Measurements from ENCODE around the gene SLC25A25. TPM values are rescaled to one million over a fixed set of nuclear protein-coding genes. Genes with fewer than 3 reads are reported as not detected.

Gene SLC25A25
- total RNA-seq, 1 experiment from 2014 or later = 4.7 TPM

- no peak for DNase-seq (ENCODE audit: low spot score)
Observed at GRCh38 chr9:128096616-128097536, 28.8 kb downstream of the SLC25A25 start.

GRCh38 chr9:128097543-128098296, 29.7 kb downstream of the SLC25A25 start:
- DNase-seq (ENCODE audit: low spot score) = no peak

GRCh38 chr9:128098297-128099230, 30.5 kb downstream of the SLC25A25 start:
- peak; percentile 97 for DNase-seq (ENCODE audit: low spot score)

GRCh38 chr9:128099231-128099931, 31.3 kb downstream of the SLC25A25 start:
- DNase-seq (ENCODE audit: low spot score) = no peak

- no peak for DNase-seq (ENCODE audit: low spot score)
Observed at GRCh38 chr9:128099932-128100491, 32.0 kb downstream of the SLC25A25 start.

GRCh38 chr9:128100581-128100980, 32.5 kb downstream of the SLC25A25 start:
- DNase-seq (ENCODE audit: low spot score) = no peak

GRCh38 chr9:128101231-128101661, 33.2 kb downstream of the SLC25A25 start:
- no peak for DNase-seq (ENCODE audit: low spot score)

- no peak for DNase-seq (ENCODE audit: low spot score)
Observed at GRCh38 chr9:128101690-128102089, 33.7 kb downstream of the SLC25A25 start.

GRCh38 chr9:128102196-128102595, 34.2 kb downstream of the SLC25A25 start:
- DNase-seq (ENCODE audit: low spot score) = no peak

GRCh38 chr9:128102861-128103588, 35.0 kb downstream of the SLC25A25 start:
- no peak for DNase-seq (ENCODE audit: low spot score)

GRCh38 chr9:128103589-128103962, 35.5 kb downstream of the SLC25A25 start:
- no peak for DNase-seq (ENCODE audit: low spot score)

GRCh38 chr9:128104171-128104618, 36.2 kb downstream of the SLC25A25 start:
- no peak for DNase-seq (ENCODE audit: low spot score)

GRCh38 chr9:128105538-128106175, 37.6 kb downstream of the SLC25A25 start:
- DNase-seq (ENCODE audit: low spot score) = no peak

- no peak for DNase-seq (ENCODE audit: low spot score)
Observed at GRCh38 chr9:128106181-128106939, 38.3 kb downstream of the SLC25A25 start.

- DNase-seq (ENCODE audit: low spot score) = no peak
Observed at GRCh38 chr9:128106940-128107467, 39.0 kb downstream of the SLC25A25 start.

- no peak for DNase-seq (ENCODE audit: low spot score)
Observed at GRCh38 chr9:128107468-128108268, 39.6 kb downstream of the SLC25A25 start.

GRCh38 chr9:128108269-128109049, 40.4 kb downstream of the SLC25A25 start:
- DNase-seq (ENCODE audit: low spot score) = no peak

All from H4 (cell line).